ENCODE measurements around the gene HAL.
"Not testable (repeated sequence)": the region's sequence is repeated elsewhere in the genome, so short reads cannot be mapped to it uniquely, and the experiment has no call there.

Gene HAL

GRCh38 chr12:95976416-95976832 lies 19.7 kb downstream of the HAL start:
- DNase-seq (ENCODE audit: low read depth in 3 of 3): no peak

- no peak for DNase-seq (ENCODE audit: low read depth in 3 of 3)
Observed at GRCh38 chr12:95975491-95975890, 20.7 kb downstream of the HAL start.

GRCh38 chr12:95974358-95974757 lies 21.8 kb downstream of the HAL start:
- DNase-seq (ENCODE audit: low read depth in 3 of 3): no peak

GRCh38 chr12:95972832-95973456 lies 23.2 kb downstream of the HAL start:
- DNase-seq (ENCODE audit: low read depth in 3 of 3): no peak

- no peak for DNase-seq (ENCODE audit: low read depth in 3 of 3)
Observed at GRCh38 chr12:95970905-95971304, 25.2 kb downstream of the HAL start.

GRCh38 chr12:95969116-95969515 lies 27.0 kb downstream of the HAL start:
- not testable (repeated sequence) for DNase-seq (ENCODE audit: low read depth in 3 of 3)

GRCh38 chr12:95967301-95967700 lies 28.8 kb downstream of the HAL start:
- DNase-seq (ENCODE audit: low read depth in 3 of 3): no peak

GRCh38 chr12:95966287-95966870 lies 29.8 kb downstream of the HAL start:
- DNase-seq (ENCODE audit: low read depth in 3 of 3): no peak

GRCh38 chr12:95963096-95963495 lies 33.0 kb downstream of the HAL start:
- no peak for DNase-seq (ENCODE audit: low read depth in 3 of 3)

- no peak for DNase-seq (ENCODE audit: low read depth in 3 of 3)
Observed at GRCh38 chr12:95962222-95962621, 33.9 kb downstream of the HAL start.

GRCh38 chr12:95960241-95960640 lies 35.9 kb downstream of the HAL start:
- no peak for DNase-seq (ENCODE audit: low read depth in 3 of 3)

- no peak for DNase-seq (ENCODE audit: low read depth in 3 of 3)
Observed at GRCh38 chr12:95959107-95959506, 37.0 kb downstream of the HAL start.

- no peak for DNase-seq (ENCODE audit: low read depth in 3 of 3)
Observed at GRCh38 chr12:95956557-95957145, 39.5 kb downstream of the HAL start.

GRCh38 chr12:95955549-95956159 lies 40.5 kb downstream of the HAL start:
- no peak for DNase-seq (ENCODE audit: low read depth in 3 of 3)

GRCh38 chr12:95953000-95953399 lies 43.1 kb downstream of the HAL start:
- DNase-seq (ENCODE audit: low read depth in 3 of 3): no peak

- DNase-seq (ENCODE audit: low read depth in 3 of 3): no peak
Observed at GRCh38 chr12:95951515-95951914, 44.6 kb downstream of the HAL start.

- no peak for DNase-seq (ENCODE audit: low read depth in 3 of 3)
Observed at GRCh38 chr12:95949477-95950206, 46.5 kb downstream of the HAL start.

GRCh38 chr12:95944108-95944704 lies 51.9 kb downstream of the HAL start:
- no peak for DNase-seq (ENCODE audit: low read depth in 3 of 3)

- peak; percentile 21 to 54 (median 26) for DNase-seq (ENCODE audit: low read depth in 3 of 3)
Observed at GRCh38 chr12:95943330-95943842, 52.8 kb downstream of the HAL start, which contains the start of gene AMDHD1. Gene AMDHD1 (plus strand): TSS chr12:95943331. CDS start chr12:95943399, 68 bp downstream.

- peak; percentile 64 to 66 (median 64) for DNase-seq (ENCODE audit: low read depth in 3 of 3)
Observed at GRCh38 chr12:95942524-95943329, 53.4 kb downstream of the HAL start, which contains the start of gene CCDC38. Gene CCDC38 (minus strand): TSS chr12:95942614. CDS start chr12:95936509, 6,105 bp downstream.
